HG03064 (cell line): ENCODE data around the gene MRPL49.
"Not testable (repeated sequence)": the region's sequence is repeated elsewhere in the genome, so short reads cannot be mapped to it uniquely, and the experiment has no call there.

Source experiments
- ATAC-seq: cut with Tn5 transposase; IDR thresholded peaks from one replicate; pipeline ENCODE4 v1.9.1; 2021; ENCODE audit warnings: low read depth; ENCODE audit not compliant: unreplicated experiment

The MRPL49 gene

GRCh38 chr11:65160643-65161042, 38.5 kb downstream of the MRPL49 start:
- no peak for ATAC-seq

DNA sequence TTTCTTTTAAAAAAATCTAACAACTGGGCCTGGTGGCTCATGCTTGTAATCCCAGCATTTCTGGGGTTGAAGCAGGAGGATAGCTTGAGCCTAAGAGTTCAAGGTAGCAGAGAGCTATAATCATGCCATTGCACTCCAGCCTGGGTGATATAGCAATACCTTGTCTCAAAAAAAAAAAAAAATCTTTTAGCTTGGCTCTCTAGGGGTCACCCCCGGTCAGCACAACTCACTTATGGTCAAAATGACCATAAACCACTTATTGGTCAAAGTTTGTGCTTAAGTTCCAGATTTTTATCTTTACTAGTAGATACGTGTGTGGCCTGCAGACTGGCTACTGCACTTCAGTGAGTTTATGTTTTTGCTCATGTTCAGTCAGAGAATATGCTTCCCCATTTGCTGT, 41.6 kb downstream of the MRPL49 start:
- ATAC-seq = no peak

DNA sequence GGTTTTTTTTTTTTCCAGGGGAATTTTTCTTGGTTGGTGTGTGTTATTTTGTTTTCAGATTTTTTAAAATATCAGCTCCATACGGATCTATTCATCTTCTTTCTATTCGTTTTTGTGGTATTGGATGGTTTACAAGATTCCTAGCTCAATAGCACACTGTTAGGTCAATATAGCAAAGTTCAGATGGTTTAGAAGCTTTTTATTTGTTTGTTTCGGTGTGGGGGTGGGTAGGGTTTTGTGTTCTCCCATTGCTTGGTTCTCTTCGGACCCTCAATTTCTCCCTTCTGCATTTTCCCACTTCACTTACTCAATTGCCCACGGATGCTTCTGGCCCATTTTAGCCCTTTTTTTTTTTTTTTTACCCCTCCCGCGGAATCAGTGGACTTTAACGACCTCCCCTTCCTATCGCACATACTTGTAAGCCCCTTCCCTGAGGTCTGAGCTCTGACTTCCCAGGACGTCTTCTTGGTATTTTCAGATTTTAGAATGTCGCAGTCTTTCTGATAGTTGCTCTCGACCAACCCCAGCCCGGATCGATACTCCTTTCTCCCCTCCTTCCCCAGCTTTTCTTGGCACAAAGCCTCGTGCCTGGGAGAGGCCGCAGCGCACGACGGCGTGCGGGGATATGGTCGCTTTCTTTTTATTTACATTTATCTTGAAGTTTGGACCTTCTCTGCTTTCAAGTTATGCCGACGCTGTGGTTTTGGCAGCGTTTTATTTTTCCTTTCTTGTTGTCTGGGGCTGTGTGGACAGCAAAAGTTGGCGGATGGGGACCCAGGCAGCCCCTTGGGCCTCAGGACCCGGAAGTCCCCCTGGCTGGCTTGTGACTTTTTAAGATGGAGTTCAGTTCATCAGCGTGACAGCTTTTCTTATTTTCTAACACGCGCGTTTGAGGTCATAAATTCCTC, 43.5 kb downstream of the MRPL49 start:
- no peak for ATAC-seq

- no peak for ATAC-seq
These were observed 44.8 kb downstream of the MRPL49 start for GRCh38 chr11:65166893-65167292.

DNA sequence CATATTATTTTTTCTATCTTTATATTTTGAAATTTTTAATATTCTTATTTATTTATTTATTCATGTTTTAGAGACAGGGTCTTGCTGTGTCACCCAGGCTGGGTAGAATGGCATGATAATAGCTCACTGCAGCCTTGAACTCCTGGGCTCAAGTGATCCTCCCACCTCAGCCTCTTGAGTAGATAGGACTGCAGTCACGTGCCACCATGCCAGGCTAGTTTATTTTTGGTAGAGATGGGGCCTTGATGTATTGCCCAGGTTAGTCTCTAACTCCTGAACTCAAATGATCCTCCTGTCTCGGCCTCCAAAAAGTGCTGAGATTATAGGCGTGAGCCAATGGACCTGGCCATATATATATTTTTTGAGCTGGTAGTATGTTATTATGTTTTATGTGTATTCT, 45.5 kb downstream of the MRPL49 start:
- ATAC-seq = no peak

- ATAC-seq = no peak
These were observed 47.1 kb downstream of the MRPL49 start for GRCh38 chr11:65169164-65169641.

DNA sequence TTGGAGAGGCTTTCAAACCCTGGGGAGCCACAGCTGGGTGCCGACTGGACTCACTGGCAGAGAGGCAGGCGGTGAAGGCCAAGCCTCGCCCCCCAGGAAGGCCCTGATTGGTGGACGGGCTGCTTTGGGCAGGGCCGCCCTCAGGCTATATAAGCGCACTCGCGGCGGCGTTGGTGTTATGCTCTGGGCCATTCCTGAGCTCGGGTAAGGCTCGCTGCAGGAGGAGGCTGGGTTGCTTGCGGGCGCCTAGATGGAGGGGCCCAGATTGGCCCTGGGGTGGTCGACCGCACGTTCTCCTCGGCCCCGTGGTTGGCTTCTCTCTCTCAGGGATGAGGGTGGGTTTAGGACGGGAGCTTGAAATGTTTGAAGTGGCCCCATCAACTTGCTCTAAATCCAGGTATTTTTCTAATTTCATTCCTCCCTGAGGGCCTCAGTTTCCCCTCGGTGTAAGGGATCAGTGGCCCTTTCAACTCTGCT, 48.0 kb downstream of the MRPL49 start, which contains the start of gene SPDYC:
TSS of gene SPDYC (plus strand) at position 176 of the 477 bp plus-strand sequence. CDS start 1,125 bp downstream, outside the sequence.
- no peak for ATAC-seq

DNA sequence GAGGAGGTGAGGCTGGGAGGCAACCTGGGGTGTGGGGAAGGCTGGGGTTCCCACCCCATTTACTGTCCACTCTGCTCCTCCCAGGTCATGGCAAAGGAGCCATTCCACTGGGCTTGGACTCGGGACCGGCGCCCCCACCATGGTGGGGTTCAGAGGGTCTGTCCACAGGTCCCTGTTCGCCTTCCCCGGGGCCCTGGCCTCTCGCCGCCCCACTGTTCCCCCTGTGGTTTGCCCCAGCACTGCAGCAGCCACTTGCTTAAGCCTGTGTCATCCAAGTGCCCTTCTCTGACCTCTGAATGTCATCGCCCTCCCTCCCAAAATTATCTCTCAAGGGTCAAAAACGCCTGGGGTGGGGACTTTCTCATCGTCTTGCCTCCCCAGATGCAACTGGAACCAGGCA, 50.5 kb downstream of the MRPL49 start:
- ATAC-seq = no peak

DNA sequence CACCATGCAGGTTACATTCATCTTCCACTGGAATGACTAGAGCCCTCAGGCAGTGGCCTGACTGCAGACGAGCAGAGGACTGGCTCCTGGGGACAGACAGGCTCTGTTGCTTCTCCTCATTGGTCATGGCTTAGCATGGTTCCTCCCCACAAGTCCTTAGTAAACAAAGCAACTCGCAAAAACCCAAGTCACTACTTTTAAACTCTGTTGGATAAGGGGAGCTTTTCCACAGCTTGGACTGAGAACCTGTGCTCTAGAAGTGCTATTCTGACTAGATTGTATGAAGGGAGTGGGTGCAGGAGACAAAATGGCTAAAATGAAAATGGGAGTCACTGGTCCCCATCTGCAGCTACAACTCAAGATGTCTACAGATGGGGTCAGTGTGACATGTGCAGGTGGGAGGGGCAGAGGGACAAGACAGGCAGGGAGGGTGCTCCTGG, 52.5 kb downstream of the MRPL49 start:
- not testable (repeated sequence) for ATAC-seq
